KMS-11 (cell line): ENCODE measurements around the gene ABCC4.

ENCODE experiments used
- H2AFZ ChIP-seq: fragments of 200-600 bp; sonication (generic); 2 replicates; pipeline ENCODE4 v1.6.1; 2016; ENCODE audit warnings: antibody characterized with exemption, mixed run types, low read depth
- H3K27ac ChIP-seq: fragments of 200-600 bp; sonication (generic); 2 replicates; pipeline ENCODE4 v1.6.1; 2016; ENCODE audit warnings: mild to moderate bottlenecking, mixed run types
- H3K27me3 ChIP-seq: fragments of 200-600 bp; sonication (generic); 2 replicates; pipeline ENCODE4 v1.6.1; 2017; ENCODE audit warnings: mild to moderate bottlenecking, low read depth, mixed run types, moderate library complexity; ENCODE audit not compliant: insufficient read depth
- H3K36me3 ChIP-seq: fragments of 200-600 bp; sonication (generic); 2 replicates; pipeline ENCODE4 v1.6.1; 2017; ENCODE audit warnings: mild to moderate bottlenecking, mixed run types; ENCODE audit not compliant: insufficient read depth
- H3K4me1 ChIP-seq: fragments of 200-600 bp; sonication (generic); 2 replicates; pipeline ENCODE4 v1.6.1; 2016; ENCODE audit warnings: mild to moderate bottlenecking, low read depth, mixed run types; ENCODE audit not compliant: poor library complexity, severe bottlenecking
- H3K4me2 ChIP-seq: fragments of 200-600 bp; sonication (generic); 2 replicates; pipeline ENCODE4 v1.7.0; 2016; ENCODE audit warnings: mild to moderate bottlenecking, mixed run types
- H3K4me3 ChIP-seq: fragments of 200-600 bp; sonication (generic); IDR thresholded peaks from 2 replicates; pipeline ENCODE4 v1.6.1; 2017; ENCODE audit warnings: low read depth, low read length, mixed read lengths; ENCODE audit not compliant: insufficient read depth
- H3K79me2 ChIP-seq: fragments of 200-600 bp; sonication (generic); 2 replicates; pipeline ENCODE4 v1.6.1; 2016; ENCODE audit warnings: low read depth, mixed run types; ENCODE audit not compliant: insufficient read depth
- H3K9ac ChIP-seq: fragments of 200-600 bp; sonication (generic); 2 replicates; pipeline ENCODE4 v1.6.1; 2016; ENCODE audit warnings: mild to moderate bottlenecking, mixed run types
- H4K20me1 ChIP-seq: fragments of 200-600 bp; sonication (generic); 2 replicates; pipeline ENCODE4 v1.6.1; 2016; ENCODE audit warnings: mild to moderate bottlenecking, mixed run types; ENCODE audit not compliant: insufficient read depth
- CTCF ChIP-seq: fragments of 200-600 bp; sonication (generic); conservative IDR thresholded peaks from 2 replicates; pipeline ENCODE4 v1.6.1; 2017; ENCODE audit warnings: low read depth, mild to moderate bottlenecking, antibody characterized with exemption, low read length, moderate library complexity, mixed read lengths

The ABCC4 gene

DNA sequence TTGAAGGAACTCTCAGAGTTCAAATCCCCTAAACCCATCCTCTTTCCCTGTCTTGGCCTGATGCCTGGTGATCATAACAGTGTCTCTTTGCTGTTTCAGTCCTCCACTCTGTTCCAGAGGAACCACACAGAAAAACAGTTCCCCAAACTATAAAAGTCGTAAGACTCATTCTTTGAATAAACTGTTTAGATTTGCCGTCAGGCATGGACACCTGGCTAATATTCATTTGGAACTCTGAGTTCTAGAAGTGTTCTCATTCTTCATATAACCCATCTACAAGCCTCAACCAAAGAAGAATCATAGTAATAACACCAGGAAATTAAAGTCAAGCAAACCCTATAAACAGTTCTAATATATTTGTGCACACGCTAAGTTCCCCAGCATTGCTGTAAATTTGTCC is 37.7 kb upstream of the ABCC4 start:
- no peaks in the 10 kb centered on the region for H4K20me1 ChIP-seq
- no peak overlapping the region for H3K4me2 ChIP-seq
- no peaks in the 10 kb centered on the region for H3K27me3 ChIP-seq
- no peaks in the 10 kb centered on the region for H3K79me2 ChIP-seq
- TF ChIP-seq CTCF: no peak
- H3K27ac ChIP-seq: no peak overlapping the region
- H3K4me1 ChIP-seq: no peaks in the 10 kb centered on the region
- no peak overlapping the region for H3K4me3 ChIP-seq
- no peaks in the 10 kb centered on the region for H3K36me3 ChIP-seq
- H2AFZ ChIP-seq: no peak overlapping the region
- H3K9ac ChIP-seq: no peak overlapping the region

GRCh38 chr13:95337597-95337996 is 36.3 kb upstream of the ABCC4 start:
- Histone ChIP-seq H4K20me1 (no peaks in the 10 kb centered on the region), H3K4me1 (no peaks in the 10 kb centered on the region), H3K4me3 (no peak overlapping the region), H3K4me2 (no peak overlapping the region), H2AFZ (no peak overlapping the region), H3K36me3 (no peaks in the 10 kb centered on the region), H3K79me2 (no peaks in the 10 kb centered on the region), H3K9ac (no peak overlapping the region), H3K27ac (no peak overlapping the region), H3K27me3 (no peaks in the 10 kb centered on the region)
- no peak for TF ChIP-seq CTCF

DNA sequence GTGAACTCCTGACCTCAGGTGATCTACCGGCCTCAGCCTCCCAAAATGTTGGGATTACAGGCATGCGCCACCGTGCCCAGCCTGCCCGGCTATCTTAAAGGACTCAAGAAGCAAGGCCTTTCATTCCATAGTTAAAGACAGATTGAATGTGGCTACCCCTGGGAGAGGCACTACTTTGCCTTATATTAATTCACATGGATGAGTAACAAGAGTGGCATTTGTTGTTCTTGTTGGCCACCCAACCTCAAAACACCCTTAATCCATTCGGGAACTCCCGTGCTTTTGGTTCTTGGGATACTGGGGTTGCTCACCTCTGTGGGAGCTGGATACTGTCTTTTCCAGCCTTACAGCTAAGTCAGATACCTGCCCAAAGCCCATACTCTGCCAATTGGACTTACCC is 34.4 kb upstream of the ABCC4 start:
- Histone ChIP-seq H3K36me3 (no peaks in the 10 kb centered on the region), H3K9ac (no peak overlapping the region)

DNA sequence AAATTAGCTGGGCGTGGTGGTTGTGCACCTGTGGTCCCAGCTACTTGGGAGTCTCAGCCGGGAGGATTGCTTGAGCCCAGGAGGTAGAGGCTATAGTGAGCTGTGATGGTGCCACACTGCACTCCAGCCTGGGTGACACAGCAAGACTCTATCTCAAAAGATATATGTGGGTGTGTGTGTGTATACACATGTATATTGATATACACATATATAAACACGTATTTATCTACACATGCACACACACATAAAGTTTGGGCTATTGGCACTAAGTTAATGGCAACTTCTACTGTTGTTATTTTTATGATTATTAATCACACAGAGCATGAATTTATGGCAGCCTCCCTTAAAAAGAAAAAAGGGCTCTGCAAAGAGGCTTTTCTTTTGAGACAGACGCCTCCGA is 27.1 kb upstream of the ABCC4 start:
- H3K36me3 ChIP-seq: no peaks in the 10 kb centered on the region
- no peaks in the 10 kb centered on the region for H3K27me3 ChIP-seq
- no peak overlapping the region for H3K4me3 ChIP-seq
- H3K4me1 ChIP-seq: no peaks in the 10 kb centered on the region
- H3K9ac ChIP-seq: no peak overlapping the region
- no peak overlapping the region for H2AFZ ChIP-seq
- no peak for TF ChIP-seq CTCF
- no peak overlapping the region for H3K27ac ChIP-seq
- no peak overlapping the region for H3K4me2 ChIP-seq
- no peaks in the 10 kb centered on the region for H4K20me1 ChIP-seq
- no peaks in the 10 kb centered on the region for H3K79me2 ChIP-seq

More for the DNA sequence above, 34.4 kb upstream of the ABCC4 start:
- Histone ChIP-seq H3K4me1 (no peaks in the 10 kb centered on the region), H3K4me2 (no peak overlapping the region), H3K4me3 (no peak overlapping the region), H3K27me3 (no peaks in the 10 kb centered on the region), H4K20me1 (no peaks in the 10 kb centered on the region), H3K27ac (no peak overlapping the region), H3K79me2 (no peaks in the 10 kb centered on the region), H2AFZ (no peak overlapping the region)
- no peak for TF ChIP-seq CTCF

GRCh38 chr13:95327190-95327589 is 25.9 kb upstream of the ABCC4 start:
- H3K79me2 ChIP-seq: no peaks in the 10 kb centered on the region

More at GRCh38 chr13:95327190-95327589, 25.9 kb upstream of the ABCC4 start:
- H3K36me3 ChIP-seq: no peaks in the 10 kb centered on the region
- no peak overlapping the region for H3K27ac ChIP-seq
- no peaks in the 10 kb centered on the region for H3K27me3 ChIP-seq
- no peak for TF ChIP-seq CTCF
- H3K9ac ChIP-seq: no peak overlapping the region
- no peaks in the 10 kb centered on the region for H3K4me1 ChIP-seq
- H2AFZ ChIP-seq: no peak overlapping the region
- no peaks in the 10 kb centered on the region for H4K20me1 ChIP-seq
- no peak overlapping the region for H3K4me3 ChIP-seq
- no peak overlapping the region for H3K4me2 ChIP-seq
